PFSK-1 (cell line): Measurements from ENCODE around the gene IRF6.

Experiments
- FOXP2 ChIP-seq: optimal IDR thresholded peaks from 2 replicates; pipeline ENCODE3; 2011; ENCODE audit warnings: borderline replicate concordance, control low read depth, inconsistent platforms; ENCODE audit not compliant: insufficient read depth; ENCODE audit errors: extremely low read length, extremely low read depth
- POLR2AphosphoS5 ChIP-seq: IDR thresholded peaks from 2 replicates; pipeline ENCODE4 v1.6.1; 2012; ENCODE audit warnings: low read depth, mild to moderate bottlenecking, control low read depth, low read length, moderate library complexity
- REST ChIP-seq, 2 experiments: IDR thresholded peaks; 2 replicates each; pipeline versions ENCODE4 v1.6.1 to v1.8.0; 2011 to 2012; ENCODE audit warnings: low read depth in 2 of 2, low read length in 2 of 2, control low read depth in 1 of 2, inconsistent platforms in 1 of 2, mild to moderate bottlenecking in 1 of 2, moderate library complexity in 1 of 2; ENCODE audit not compliant: insufficient read depth in 1 of 2
- SIN3A ChIP-seq: IDR thresholded peaks from 2 replicates; pipeline ENCODE4 v1.6.1; 2012; ENCODE audit warnings: mild to moderate bottlenecking, low read length, moderate library complexity, borderline replicate concordance; ENCODE audit not compliant: insufficient read depth
- TAF1 ChIP-seq: IDR thresholded peaks from 2 replicates; pipeline ENCODE4 v1.6.1; 2012; ENCODE audit warnings: low read length, control low read depth, borderline replicate concordance; ENCODE audit not compliant: insufficient read depth

Gene IRF6

GRCh38 chr1:209770636-209771415 is 35.1 kb downstream of the IRF6 start:
- TF ChIP-seq POLR2AphosphoS5 (no peak), REST (IDR thresholded peaks at IDR 0.05; ENCODE audit: insufficient read depth in 1 of 2, low read depth in 2 of 2, low read length in 2 of 2) (no peak), TAF1 (no peak), SIN3A (no peak), FOXP2 (no peak)

- no peak for TF ChIP-seq SIN3A
- TF ChIP-seq FOXP2 = no peak
- TF ChIP-seq POLR2AphosphoS5 = no peak
- no peak for TF ChIP-seq TAF1
- no peak for TF ChIP-seq REST (IDR thresholded peaks at IDR 0.05; ENCODE audit: insufficient read depth in 1 of 2, low read depth in 2 of 2, low read length in 2 of 2)
Observed at GRCh38 chr1:209769971-209770370, 36.0 kb downstream of the IRF6 start.

- no peak for TF ChIP-seq TAF1
- no peak for TF ChIP-seq POLR2AphosphoS5
- TF ChIP-seq FOXP2 = no peak
- 0 out of 2 replicates have a peak, but pooled peaks have one; percentile 53 for TF ChIP-seq SIN3A
Observed at GRCh38 chr1:209769171-209769904, 36.6 kb downstream of the IRF6 start.

GRCh38 chr1:209768354-209768774 is 37.6 kb downstream of the IRF6 start:
- TF ChIP-seq TAF1 (no peak), SIN3A (no peak), POLR2AphosphoS5 (no peak), FOXP2 (no peak), REST (IDR thresholded peaks at IDR 0.05; ENCODE audit: insufficient read depth in 1 of 2, low read depth in 2 of 2, low read length in 2 of 2) (no peak)

GRCh38 chr1:209767706-209768105 is 38.2 kb downstream of the IRF6 start:
- TF ChIP-seq TAF1 (no peak), FOXP2 (no peak), SIN3A (no peak), REST (IDR thresholded peaks at IDR 0.05; ENCODE audit: insufficient read depth in 1 of 2, low read depth in 2 of 2, low read length in 2 of 2) (no peak), POLR2AphosphoS5 (no peak)
